Midbrain (tissue), 1 donor: Measurements from ENCODE around the gene DENND1A.
"Not testable (repeated sequence)": the region's sequence is repeated elsewhere in the genome, so short reads cannot be mapped to it uniquely, and the experiment has no call there.

Experiments
- DNase-seq: peaks from one replicate; lab custom pipeline; 2025; lab: John Stamatoyannopoulos, UW

Gene DENND1A

DNA sequence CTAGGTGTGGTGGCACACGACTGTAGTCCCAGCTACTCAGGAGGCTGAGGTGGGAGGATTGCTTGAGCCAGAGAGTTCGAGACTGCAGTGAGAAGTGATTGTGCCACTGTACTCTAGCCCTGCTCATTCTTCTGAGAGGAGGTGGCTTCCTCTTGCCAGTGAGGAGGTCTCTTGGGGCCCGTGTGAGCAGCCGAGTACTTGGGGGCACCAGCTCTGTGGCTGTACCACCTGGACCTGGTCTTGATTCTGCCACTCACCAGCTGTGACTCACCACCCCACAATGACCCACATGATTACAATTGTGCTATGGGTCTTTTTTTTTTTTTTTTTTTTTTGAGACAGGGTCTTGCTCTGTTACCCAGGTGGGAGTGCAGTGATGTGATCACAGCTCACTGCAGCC, 592.0 kb downstream of the DENND1A start:
- DNase-seq, result no peak

DNA sequence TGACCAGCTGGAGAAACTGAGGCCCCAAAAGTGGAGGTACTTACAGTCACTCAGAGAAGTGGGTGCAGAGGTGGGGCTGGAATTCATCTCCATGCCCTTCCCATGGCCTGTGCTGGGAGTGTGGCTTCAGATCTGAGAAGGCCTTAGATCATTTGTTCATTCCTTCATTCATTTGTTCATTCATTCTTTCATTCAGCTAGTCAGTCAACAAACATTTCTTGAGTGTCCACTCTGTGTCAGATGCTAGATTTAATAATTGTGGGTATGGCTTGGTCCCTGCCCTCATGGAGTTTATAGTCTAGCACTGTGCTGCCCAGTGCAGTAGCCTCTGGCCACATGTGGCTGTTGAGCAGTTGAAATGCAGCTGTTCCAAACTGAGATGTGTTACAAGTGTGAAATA, 593.0 kb downstream of the DENND1A start:
- no peak for DNase-seq

DNA sequence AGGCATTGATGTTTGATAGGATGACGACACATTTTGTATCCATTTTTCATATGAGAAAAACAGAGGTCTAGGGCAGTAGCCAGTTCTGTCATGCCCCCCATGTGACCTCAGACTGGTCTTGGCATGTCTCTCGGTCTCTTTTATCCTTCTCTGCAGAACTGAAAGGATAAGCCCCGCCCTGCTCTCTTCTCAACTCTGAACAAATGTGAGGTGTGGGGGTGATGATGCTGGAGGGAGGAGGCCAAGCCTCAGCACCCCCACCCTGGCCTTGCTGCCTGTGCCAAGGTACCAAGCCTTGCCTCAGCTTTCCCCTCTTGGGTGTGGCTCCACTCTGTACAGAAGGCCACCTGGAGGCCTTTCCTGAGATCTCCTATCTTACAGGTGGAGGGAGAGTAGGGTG, 593.5 kb downstream of the DENND1A start:
- no peak for DNase-seq

DNA sequence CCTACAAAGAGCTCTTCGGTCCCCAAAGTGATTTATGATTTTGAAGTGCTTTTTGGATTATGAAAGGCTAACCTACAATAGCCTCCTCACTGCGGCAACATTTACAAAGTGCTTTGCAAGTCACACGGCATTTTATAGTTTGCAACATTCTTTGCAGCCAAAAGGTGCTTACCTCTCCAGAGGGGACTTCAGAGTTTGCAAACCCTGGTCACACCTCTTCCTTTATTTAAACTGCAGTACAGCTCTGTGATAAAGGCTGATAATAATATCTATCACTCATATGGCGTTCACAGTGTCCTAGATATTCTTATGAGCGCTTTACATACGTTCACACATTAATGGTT, 594.0 kb downstream of the DENND1A start:
- no peak for DNase-seq

DNA sequence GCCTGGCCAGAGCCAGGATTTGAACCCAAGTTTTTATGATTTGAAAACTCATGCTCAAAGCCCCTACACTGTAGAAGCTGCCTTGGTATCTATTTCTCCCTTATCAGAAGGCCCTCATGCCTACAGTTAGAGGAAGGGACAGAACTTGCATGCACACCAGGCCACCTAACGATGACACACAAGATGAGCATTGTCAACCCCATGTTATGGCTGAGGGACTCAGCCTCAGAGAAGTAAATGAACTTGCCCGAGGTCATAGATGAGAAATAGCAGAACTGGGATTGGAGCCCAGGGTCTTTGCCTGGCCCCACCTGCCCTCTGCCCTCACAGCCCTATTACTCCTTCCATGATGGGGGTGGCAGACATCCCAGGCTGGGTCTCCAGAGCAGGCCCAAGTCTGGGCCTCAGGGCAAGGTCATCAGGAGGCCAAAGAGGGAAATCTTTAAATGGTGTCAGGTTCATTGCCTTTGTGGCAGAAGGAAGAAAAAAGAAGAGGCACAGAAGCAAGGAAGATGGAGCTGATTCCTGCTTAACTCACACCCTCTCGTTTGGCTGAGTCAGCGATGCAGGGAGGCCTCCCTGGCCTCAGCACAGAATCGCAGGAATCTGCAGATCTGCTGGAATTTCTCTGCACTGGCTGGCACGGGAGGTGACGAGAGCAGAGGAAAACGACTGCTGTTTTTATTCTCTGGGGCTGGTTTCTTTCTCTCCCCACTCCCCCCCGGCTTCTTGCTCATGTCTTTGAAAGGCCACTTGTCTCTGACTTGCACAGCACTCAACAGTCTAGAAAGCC, 594.5 kb downstream of the DENND1A start:
- no peak for DNase-seq

DNA sequence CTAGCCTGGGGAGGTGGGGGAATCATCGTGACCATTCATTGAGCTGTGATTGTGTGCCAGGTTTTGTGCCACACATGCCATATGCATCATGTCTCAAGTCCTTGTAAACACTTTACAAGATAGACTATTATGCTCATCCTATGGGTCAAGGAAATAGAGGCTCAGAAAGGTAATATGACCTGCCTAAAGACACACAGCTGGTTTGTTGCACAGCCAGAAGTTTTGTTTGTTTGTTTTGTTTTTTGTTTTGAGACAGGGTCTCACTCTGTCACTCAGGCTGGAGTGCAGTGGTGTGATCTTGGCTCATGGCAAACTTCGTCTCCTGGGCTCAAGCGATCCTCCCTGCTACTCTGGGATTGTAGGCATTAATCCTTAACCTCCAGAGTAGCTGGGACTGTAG, 595.3 kb downstream of the DENND1A start:
- no peak for DNase-seq

DNA sequence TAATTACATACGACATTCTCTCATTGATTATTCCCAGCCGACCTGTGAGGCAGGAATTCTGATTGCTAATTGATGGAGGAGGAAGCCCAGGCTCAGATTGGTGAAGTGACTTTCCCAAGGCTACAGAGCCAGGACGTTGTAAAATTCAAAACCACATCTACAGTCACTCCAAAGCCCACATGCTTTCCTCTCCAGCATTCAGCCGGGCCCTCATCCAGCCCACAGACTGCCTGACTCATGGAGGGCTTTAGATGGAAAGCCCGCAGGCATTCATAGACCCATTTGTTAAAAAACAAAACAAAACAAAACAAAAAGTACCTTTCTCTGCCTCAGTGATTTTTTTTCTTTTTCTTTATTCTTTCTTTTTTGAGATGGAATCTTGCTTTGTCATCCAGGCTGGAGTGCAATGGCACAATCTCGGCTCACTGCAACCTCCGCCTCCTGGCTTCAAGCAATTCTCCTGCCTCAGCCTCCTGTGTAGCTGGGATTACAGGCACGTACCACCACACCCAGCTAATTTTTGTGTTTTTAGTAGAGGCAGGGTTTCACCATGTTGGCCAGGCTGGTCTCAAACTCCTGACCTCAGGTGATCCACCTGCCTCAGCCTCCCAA, 596.8 kb downstream of the DENND1A start:
- DNase-seq, result not testable (repeated sequence)

DNA sequence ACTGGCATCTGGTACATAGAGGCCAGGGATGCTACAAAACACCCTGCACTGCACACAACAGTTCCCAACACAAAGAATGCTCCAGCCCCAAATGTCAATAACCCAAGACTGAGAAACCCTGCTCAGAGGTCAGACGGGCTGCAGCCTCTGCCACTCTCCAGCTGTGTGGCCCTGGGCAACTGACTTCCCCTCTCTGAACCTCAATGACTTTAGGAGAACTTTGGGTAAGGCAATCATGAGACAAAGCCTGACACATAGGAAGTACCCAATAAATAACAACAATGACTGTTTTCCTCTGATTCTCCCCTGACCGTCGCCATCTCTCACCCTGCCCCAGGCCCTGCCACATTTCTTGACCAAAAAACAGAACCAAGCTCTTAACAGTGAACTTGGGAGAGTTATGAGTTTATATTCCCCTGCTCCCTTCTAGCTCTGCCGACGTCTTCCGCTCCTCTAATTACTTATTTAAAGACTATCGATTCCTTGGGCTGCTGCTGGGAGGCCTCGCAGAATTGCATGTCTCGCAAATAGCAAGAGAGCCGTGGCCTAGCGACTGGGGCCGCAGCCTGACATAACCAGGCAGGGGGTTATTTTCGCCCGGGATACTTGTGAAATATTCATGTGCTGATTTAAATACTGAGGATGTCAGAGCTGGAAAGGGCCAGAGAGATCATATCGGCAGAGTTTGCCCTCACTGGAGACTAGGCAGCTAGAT, 598.4 kb downstream of the DENND1A start:
- DNase-seq, result no peak
